K562 (cell line): ENCODE measurements around the gene KCTD17. TPM values are rescaled to one million over a fixed set of nuclear protein-coding genes. Genes with fewer than 3 reads are reported as not detected.

Experiments
- CTCFL ChIP-seq: IDR thresholded peaks from 2 replicates; pipeline ENCODE4 v1.6.1; 2011; ENCODE audit warnings: borderline replicate concordance, low read depth, mild to moderate bottlenecking, moderate library complexity, low read length; ENCODE audit not compliant: insufficient read depth, poor library complexity, severe bottlenecking
- DPF2 ChIP-seq: fragments of 450-650 bp; IDR thresholded peaks from 2 replicates; pipeline ENCODE4 v1.6.1; 2016
- MEF2D ChIP-seq: conservative IDR thresholded peaks from 2 replicates; pipeline ENCODE4 v1.6.1; 2016; ENCODE audit warnings: low read depth, missing genetic modification characterization, missing compliant biosample characterization
- POLR2B ChIP-seq: fragments of 450-650 bp; IDR thresholded peaks from 2 replicates; pipeline ENCODE4 v1.6.1; 2018; ENCODE audit warnings: low read depth; ENCODE audit not compliant: partially characterized antibody
- RCOR1 ChIP-seq, 2 experiments: IDR thresholded peaks; 2 replicates each; pipeline ENCODE4 v1.6.1; 2012; ENCODE audit warnings: low read depth in 2 of 2, low read length in 2 of 2, borderline replicate concordance in 1 of 2, improper control_type of control experiment in 1 of 2
- VEZF1 ChIP-seq: fragments of 200-800 bp; sonication (Bioruptor generic); IDR thresholded peaks from 2 replicates; pipeline ENCODE4 v1.6.1; 2017; ENCODE audit warnings: missing genetic modification characterization, missing compliant biosample characterization
- XRCC5 ChIP-seq: fragments of 200-400 bp; formaldehyde crosslinking; IDR thresholded peaks from 2 replicates; pipeline ENCODE4 v1.6.1; 2017; ENCODE audit warnings: low read depth, mild to moderate bottlenecking, low read length
- ZMIZ1 ChIP-seq, 2 experiments: fragments of 150-350 bp in 1 of 2; IDR thresholded peaks; 2 replicates each; pipeline ENCODE4 v1.6.1; 2012 to 2016; ENCODE audit warnings: low read depth in 2 of 2, low read length in 2 of 2, mild to moderate bottlenecking in 1 of 2, moderate library complexity in 1 of 2
- ZNF174 ChIP-seq: fragments of 250-450 bp; sonication (Bioruptor Pico); IDR thresholded peaks from 2 replicates; pipeline ENCODE4 v1.4.0; 2020; ENCODE audit warnings: mild to moderate bottlenecking
- polyA plus RNA-seq, 8 experiments: library from polyadenylated mRNA; depleted of rRNA in 4 of 8; stranded (reverse) in 5 of 8; unstranded in 3 of 8; fragments of >200 nt; fragmentation: Nextera tagmentation in 2 of 8; fragmentation: Illumina TruSeq in 1 of 8; extraction: Ambion mirVana in 2 of 8; extraction: Trizol in 1 of 8; gene quantifications; 2 replicates each; pipeline versions ENCODE4 v1.2.1 to v1.2.3, GENCODE V29; 2011 to 2014; ENCODE audit warnings: inconsistent platforms in 1 of 8, missing spikeins in 1 of 8
- total RNA-seq, 7 experiments: library from RNA; depleted of rRNA in 6 of 7; stranded (reverse); fragments of >200 nt in 6 of 7; fragmentation: Illumina TruSeq in 2 of 7; extraction: Trizol in 2 of 7; gene quantifications; 2 replicates each; pipeline versions ENCODE4 v1.2.1 to v1.2.3, GENCODE V29; 2011 to 2021; ENCODE audit warnings: low replicate concordance in 1 of 7

The KCTD17 gene
- total and polyA plus RNA-seq, 9 of the 15 experiments (the other 6 are each of a cell fraction or from before 2014, with no cell fraction given), result 0.22 to 0.90 (median 0.49) TPM; not detected in 2

GRCh38 chr22:37051391-37052385, at the start of gene KCTD17 (continued):
- TF ChIP-seq RCOR1 (IDR thresholded peaks at IDR 0.05; ENCODE audit: borderline replicate concordance in 1 of 2, low read depth in 2 of 2, low read length in 2 of 2), result peak in 1 of 2 experiments; percentile 49; a peak in 1 of 4 replicates
- peak; percentile 54 for TF ChIP-seq VEZF1 (CRISPR knock-in tag)
- TF ChIP-seq ZMIZ1 (IDR thresholded peaks at IDR 0.05; ENCODE audit: low read depth in 2 of 2, low read length in 2 of 2), result no peak
- TF ChIP-seq DPF2, result no peak
- no peak for TF ChIP-seq MEF2D (tag)
- no peak for TF ChIP-seq ZNF174 (CRISPR knock-in tag)
- TF ChIP-seq POLR2B, result no peak
- TF ChIP-seq XRCC5, result no peak
- peak; percentile 54 for TF ChIP-seq CTCFL
- TF ChIP-seq, all 486 proteins: peak for 16
